Natural killer cell treated with Interleukin-12 subunit alpha and Interleukin-12 subunit beta and Interleukin-15 and Interleukin-18, amount 100 ng/mL, for 72 hours (primary cell): ENCODE results near the gene C1QTNF7. TPM values are rescaled to one million over a fixed set of nuclear protein-coding genes. Genes with fewer than 3 reads are reported as not detected.
A peak's percentile ranks its signal among the peaks of the same experiment; 100 is the strongest.

ENCODE experiments used
- ATAC-seq, 2 donors: fragments of 150-1000 bp; cut with Tn5 transposase in 1 of 2; sonication (Bioruptor Pico), chemical (Tn5 transposase) in 1 of 2; 2 replicates each; pipeline ENCODE4 v1.10.0; 2021
- DNase-seq: peaks from one replicate; pipeline ENCODE4 v3.0.0; 2022; ENCODE audit warnings: low spot score
- H3K27ac Mint-ChIP-seq, 2 donors: 1 replicate in 1 of 2; 2 replicates in 1 of 2; pipeline ENCODE4 v1.8.0; 2022; ENCODE audit warnings: mixed read lengths in 2 of 2, mild to moderate bottlenecking in 1 of 2, moderate library complexity in 1 of 2
- H3K27me3 Mint-ChIP-seq, 2 donors: 1 replicate in 1 of 2; 2 replicates in 1 of 2; pipeline ENCODE4 v1.8.0; 2022; ENCODE audit warnings: mixed read lengths in 2 of 2
- H3K36me3 Mint-ChIP-seq: one replicate; pipeline ENCODE4 v1.8.0; 2022; ENCODE audit warnings: mixed read lengths
- H3K4me1 Mint-ChIP-seq, 2 donors: 1 replicate in 1 of 2; 2 replicates in 1 of 2; pipeline ENCODE4 v1.8.0; 2022; ENCODE audit warnings: low read depth in 2 of 2, mixed read lengths in 2 of 2, mild to moderate bottlenecking in 1 of 2
- H3K4me3 Mint-ChIP-seq: one replicate; pipeline ENCODE4 v1.8.0; 2022; ENCODE audit warnings: mixed read lengths
- H3K9me3 Mint-ChIP-seq: 2 replicates; pipeline ENCODE4 v1.8.0; 2022; ENCODE audit warnings: mixed read lengths
- total RNA-seq, 2 donors: library from RNA; stranded (reverse); gene quantifications; one replicate each; pipeline ENCODE4 v1.2.3, GENCODE V29; 2022

Gene C1QTNF7
- total RNA-seq, 2 donors from 2014 or later, result not detected

GRCh38 chr4:15400981-15401671 lies 26.7 kb upstream of the C1QTNF7 start:
- DNase-seq (no peak), ATAC-seq (peak; percentile 76 to 81)
- peak overlapping the region; percentile 76 for H3K4me3 Mint-ChIP-seq
- peaks cover 0 to 2% of the 10 kb centered on the region in 2 donors for H3K27me3 Mint-ChIP-seq
- no peaks in the 10 kb centered on the region for H3K36me3 Mint-ChIP-seq
- peak overlapping the region; percentile 42 to 48 for H3K27ac Mint-ChIP-seq
- peaks cover 17 to 29% of the 10 kb centered on the region in 2 donors for H3K4me1 Mint-ChIP-seq
- no peaks in the 10 kb centered on the region for H3K9me3 Mint-ChIP-seq

DNA sequence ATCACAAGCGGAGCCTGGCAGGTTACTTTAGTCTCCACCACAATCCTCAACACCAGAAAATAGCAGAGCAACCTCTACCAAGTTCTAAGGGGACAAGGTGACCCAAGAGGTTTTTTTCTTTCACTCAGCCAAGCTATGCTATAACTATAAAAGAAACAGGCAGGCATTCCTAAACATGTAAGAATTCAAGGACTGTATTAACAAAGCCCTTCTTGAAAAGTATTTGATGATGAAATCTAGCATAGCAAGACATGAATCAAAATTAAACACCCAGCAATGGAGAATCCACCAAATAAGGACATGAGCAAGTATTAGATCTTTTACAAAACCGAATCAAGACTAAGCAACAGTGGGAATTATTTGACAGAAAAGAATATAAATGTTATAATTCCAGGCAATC lies 25.7 kb upstream of the C1QTNF7 start:
- no peak overlapping the region for H3K4me3 Mint-ChIP-seq
- H3K36me3 Mint-ChIP-seq, result no peaks in the 10 kb centered on the region

GRCh38 chr4:15402974-15403373 lies 24.9 kb upstream of the C1QTNF7 start:
- no peaks in the 10 kb centered on the region for H3K27me3 Mint-ChIP-seq
- peaks cover 14 to 24% of the 10 kb centered on the region in 2 donors for H3K4me1 Mint-ChIP-seq
- no peaks in the 10 kb centered on the region for H3K36me3 Mint-ChIP-seq
- no peaks in the 10 kb centered on the region for H3K9me3 Mint-ChIP-seq
- no peak overlapping the region for H3K4me3 Mint-ChIP-seq
- DNase-seq (no peak), ATAC-seq (no peak)
- no peak overlapping the region for H3K27ac Mint-ChIP-seq

More for the DNA sequence above, 25.7 kb upstream of the C1QTNF7 start:
- ATAC-seq (no peak), DNase-seq (no peak)
- Mint-ChIP-seq H3K9me3 (no peaks in the 10 kb centered on the region), H3K4me1 (peaks cover 14 to 24% of the 10 kb centered on the region in 2 donors), H3K27me3 (no peaks in the 10 kb centered on the region), H3K27ac (peak overlapping the region; percentile 42 to 48)

DNA sequence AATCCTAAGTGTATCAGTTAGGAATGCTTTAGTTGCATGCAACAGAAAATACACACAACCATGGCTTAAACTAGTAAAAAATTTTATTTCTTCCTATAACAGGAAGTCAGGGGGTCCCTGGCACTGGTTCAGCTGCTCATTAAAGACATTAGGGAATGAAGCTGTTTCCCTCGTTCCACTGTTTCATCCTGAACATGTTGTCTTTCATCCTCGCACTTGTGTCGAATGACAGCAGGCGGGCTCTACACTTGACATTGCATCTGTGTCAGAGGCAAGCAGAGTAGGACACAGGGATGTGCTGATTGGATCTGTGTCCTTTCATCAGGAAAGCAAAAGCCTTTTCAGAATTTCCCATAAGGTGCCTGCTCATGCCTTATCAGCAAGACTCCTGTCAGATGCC lies 22.8 kb upstream of the C1QTNF7 start:
- H3K27me3 Mint-ChIP-seq, result no peaks in the 10 kb centered on the region

DNA sequence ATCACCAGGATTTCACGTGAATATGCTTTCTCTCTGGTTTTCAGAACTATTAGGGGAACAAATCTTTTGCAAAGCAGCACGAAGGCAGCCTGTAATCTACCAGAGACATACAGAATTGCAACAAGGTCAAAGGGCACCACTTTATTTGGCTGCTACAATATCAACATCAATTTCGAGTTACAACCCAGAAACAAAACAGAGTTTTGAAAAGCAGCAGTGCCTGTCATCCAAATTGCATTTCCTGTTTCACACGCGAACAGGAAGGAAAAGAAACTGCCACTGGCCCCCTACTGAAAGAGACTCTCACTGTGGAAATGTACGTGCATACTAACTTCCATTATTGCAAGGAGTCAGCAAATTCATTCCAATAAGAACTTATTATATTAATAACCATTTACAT lies 17.1 kb upstream of the C1QTNF7 start:
- DNase-seq, result no peak
- peak; percentile 60 to 67 for ATAC-seq
- peaks cover 38 to 43% of the 10 kb centered on the region in 2 donors for H3K4me1 Mint-ChIP-seq
- H3K36me3 Mint-ChIP-seq, result no peaks in the 10 kb centered on the region
- peak overlapping the region; percentile 64 for H3K4me3 Mint-ChIP-seq
- peak overlapping the region; percentile 65 to 86 for H3K27ac Mint-ChIP-seq
- H3K27me3 Mint-ChIP-seq, result no peaks in the 10 kb centered on the region
- no peaks in the 10 kb centered on the region for H3K9me3 Mint-ChIP-seq

More for the DNA sequence above, 22.8 kb upstream of the C1QTNF7 start:
- Mint-ChIP-seq H3K4me3 (no peak overlapping the region), H3K4me1 (peaks cover 21 to 27% of the 10 kb centered on the region in 2 donors), H3K36me3 (no peaks in the 10 kb centered on the region), H3K9me3 (no peaks in the 10 kb centered on the region), H3K27ac (no peak overlapping the region)
- ATAC-seq (no peak), DNase-seq (no peak)

DNA sequence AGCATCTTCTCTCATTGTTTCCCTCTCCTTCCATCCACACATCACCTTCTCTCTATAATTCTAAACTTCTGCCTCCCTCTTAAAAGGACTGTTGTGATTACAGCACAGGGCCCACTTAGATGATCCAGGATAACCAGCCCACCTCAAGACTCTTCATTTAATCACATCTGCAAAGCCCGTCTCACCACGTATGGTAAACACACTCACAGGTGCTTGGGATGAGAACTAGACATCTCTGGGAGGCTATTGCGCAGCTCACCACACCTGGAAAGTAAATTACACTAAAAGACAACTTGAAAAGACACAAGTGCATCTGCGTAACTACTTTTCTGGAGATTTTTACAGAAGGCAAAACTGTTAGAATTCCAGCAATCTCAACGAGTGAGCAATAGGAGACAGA lies 15.4 kb upstream of the C1QTNF7 start:
- ATAC-seq, result no peak
- peak overlapping the region; percentile 10 for H3K4me3 Mint-ChIP-seq
- no peaks in the 10 kb centered on the region for H3K9me3 Mint-ChIP-seq
- H3K27me3 Mint-ChIP-seq, result no peaks in the 10 kb centered on the region
- no peak for DNase-seq
- H3K36me3 Mint-ChIP-seq, result peaks cover 3% of the 10 kb centered on the region
- peaks cover 38 to 43% of the 10 kb centered on the region in 2 donors for H3K4me1 Mint-ChIP-seq
- no peak overlapping the region for H3K27ac Mint-ChIP-seq

- Mint-ChIP-seq H3K9me3 (no peaks in the 10 kb centered on the region), H3K4me3 (peak overlapping the region; percentile 47), H3K4me1 (peaks cover 38 to 43% of the 10 kb centered on the region in 2 donors), H3K36me3 (peaks cover 4% of the 10 kb centered on the region), H3K27ac (peak overlapping the region in 1 of 2 donors; percentile 10), H3K27me3 (no peaks in the 10 kb centered on the region)
- DNase-seq (no peak), ATAC-seq (no peak)
Measured at GRCh38 chr4:15413010-15413622, 14.7 kb upstream of the C1QTNF7 start.

GRCh38 chr4:15413623-15414019 lies 14.2 kb upstream of the C1QTNF7 start:
- Mint-ChIP-seq H3K4me3 (peak overlapping the region; percentile 47), H3K36me3 (peaks cover 4% of the 10 kb centered on the region), H3K9me3 (no peaks in the 10 kb centered on the region), H3K4me1 (peaks cover 38 to 43% of the 10 kb centered on the region in 2 donors), H3K27me3 (no peaks in the 10 kb centered on the region), H3K27ac (peak overlapping the region in 1 of 2 donors; percentile 10)
- DNase-seq (no peak), ATAC-seq (peak; percentile 63 to 73)

- Mint-ChIP-seq H3K9me3 (no peaks in the 10 kb centered on the region), H3K27me3 (no peaks in the 10 kb centered on the region), H3K4me3 (peak overlapping the region; percentile 38), H3K36me3 (peaks cover 4% of the 10 kb centered on the region), H3K27ac (peak overlapping the region in 1 of 2 donors; percentile 42), H3K4me1 (peaks cover 34 to 41% of the 10 kb centered on the region in 2 donors)
- DNase-seq, result no peak
- no peak for ATAC-seq
Measured at GRCh38 chr4:15414551-15415091, 13.2 kb upstream of the C1QTNF7 start.

DNA sequence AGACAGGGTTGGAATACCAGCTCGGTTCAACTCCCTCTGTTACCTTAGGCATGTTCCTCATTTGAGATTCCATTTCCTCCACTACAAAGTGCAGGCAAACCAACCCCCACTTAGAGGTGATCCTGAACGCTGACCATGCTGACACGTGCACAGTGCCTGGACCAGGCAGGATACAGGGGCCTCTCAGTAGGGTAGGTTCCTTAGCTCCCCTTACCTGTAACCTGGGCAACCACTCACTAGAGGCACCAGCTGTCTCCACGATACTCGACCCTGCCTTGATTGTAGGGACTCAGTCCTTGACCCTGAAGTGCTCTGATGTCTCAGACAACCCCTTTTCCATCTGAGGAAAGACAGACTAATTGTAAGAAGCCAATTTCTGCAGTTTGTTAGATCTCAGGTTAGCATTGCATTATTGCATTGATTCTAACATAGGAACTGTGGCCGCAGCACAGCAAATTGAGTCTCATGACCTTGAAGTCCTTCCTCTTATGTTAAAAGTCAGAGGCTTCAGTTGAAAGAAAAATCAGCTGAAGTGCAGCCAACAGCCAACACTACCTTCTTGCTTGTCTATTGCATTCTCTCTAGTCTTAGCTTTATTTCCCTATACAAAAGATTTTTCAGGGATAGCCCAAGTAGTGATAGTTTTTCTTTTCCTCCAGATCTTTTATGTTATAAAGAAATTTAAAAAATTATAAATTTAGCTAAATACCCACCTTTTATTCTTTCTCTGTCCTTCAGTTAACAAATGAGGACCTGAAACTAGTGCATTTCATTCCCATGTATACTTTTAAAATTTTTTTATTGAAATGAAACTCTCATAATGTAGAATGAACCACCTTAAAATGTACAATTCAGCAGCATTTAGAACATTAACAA lies 11.2 kb upstream of the C1QTNF7 start:
- no peak overlapping the region for H3K27ac Mint-ChIP-seq
- ATAC-seq (no peak), DNase-seq (no peak)
- H3K36me3 Mint-ChIP-seq, result peaks cover 4% of the 10 kb centered on the region
- peaks cover 23% of the 10 kb centered on the region in 2 donors for H3K4me1 Mint-ChIP-seq
- no peak overlapping the region for H3K4me3 Mint-ChIP-seq
- H3K27me3 Mint-ChIP-seq, result peaks cover 0 to 2% of the 10 kb centered on the region in 2 donors
- no peaks in the 10 kb centered on the region for H3K9me3 Mint-ChIP-seq

- Mint-ChIP-seq H3K4me1 (peaks cover 21% of the 10 kb centered on the region in 2 donors), H3K36me3 (peaks cover 4% of the 10 kb centered on the region), H3K9me3 (no peaks in the 10 kb centered on the region), H3K27me3 (peaks cover 0 to 2% of the 10 kb centered on the region in 2 donors), H3K27ac (no peak overlapping the region), H3K4me3 (no peak overlapping the region)
- DNase-seq (no peak), ATAC-seq (no peak)
Measured at GRCh38 chr4:15417233-15417660, 10.6 kb upstream of the C1QTNF7 start.

DNA sequence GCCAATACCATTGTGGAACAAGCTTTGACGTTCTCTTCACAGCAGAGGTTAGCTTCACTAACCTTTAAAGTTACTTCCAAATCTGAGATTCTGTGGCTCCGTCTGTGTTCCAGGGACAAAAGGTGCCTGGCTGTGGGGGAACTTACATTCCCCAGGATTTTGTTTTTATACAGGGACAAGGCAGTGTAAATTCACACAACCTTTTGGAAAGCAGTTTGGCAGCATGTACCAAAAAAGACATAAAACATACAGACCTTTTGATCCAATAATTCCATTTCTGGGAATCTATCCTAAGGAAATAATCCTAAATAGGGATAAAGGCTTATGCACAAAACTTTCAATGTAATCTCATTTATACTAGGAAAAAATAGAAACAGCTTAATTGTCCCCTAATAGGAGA lies 8.9 kb upstream of the C1QTNF7 start:
- peaks cover 0 to 2% of the 10 kb centered on the region in 2 donors for H3K27me3 Mint-ChIP-seq
- no peak overlapping the region for H3K4me3 Mint-ChIP-seq
- H3K4me1 Mint-ChIP-seq, result peaks cover 9 to 11% of the 10 kb centered on the region in 2 donors
- DNase-seq (no peak), ATAC-seq (no peak)
- H3K9me3 Mint-ChIP-seq, result no peaks in the 10 kb centered on the region
- H3K36me3 Mint-ChIP-seq, result peaks cover 4% of the 10 kb centered on the region
- no peak overlapping the region for H3K27ac Mint-ChIP-seq

GRCh38 chr4:15420642-15421041 lies 7.2 kb upstream of the C1QTNF7 start:
- peaks cover 4% of the 10 kb centered on the region for H3K36me3 Mint-ChIP-seq
- H3K4me1 Mint-ChIP-seq, result peaks cover 13 to 21% of the 10 kb centered on the region in 2 donors
- H3K27ac Mint-ChIP-seq, result no peak overlapping the region
- no peak for DNase-seq
- peaks cover 0 to 9% of the 10 kb centered on the region in 2 donors for H3K27me3 Mint-ChIP-seq
- no peak overlapping the region for H3K4me3 Mint-ChIP-seq
- ATAC-seq, result no peak
- H3K9me3 Mint-ChIP-seq, result no peaks in the 10 kb centered on the region
